Measurements from ENCODE around the gene MAD1L1.
"Not testable (repeated sequence)": the region's sequence is repeated elsewhere in the genome, so short reads cannot be mapped to it uniquely, and the experiment has no call there.

MAD1L1 gene

DNA sequence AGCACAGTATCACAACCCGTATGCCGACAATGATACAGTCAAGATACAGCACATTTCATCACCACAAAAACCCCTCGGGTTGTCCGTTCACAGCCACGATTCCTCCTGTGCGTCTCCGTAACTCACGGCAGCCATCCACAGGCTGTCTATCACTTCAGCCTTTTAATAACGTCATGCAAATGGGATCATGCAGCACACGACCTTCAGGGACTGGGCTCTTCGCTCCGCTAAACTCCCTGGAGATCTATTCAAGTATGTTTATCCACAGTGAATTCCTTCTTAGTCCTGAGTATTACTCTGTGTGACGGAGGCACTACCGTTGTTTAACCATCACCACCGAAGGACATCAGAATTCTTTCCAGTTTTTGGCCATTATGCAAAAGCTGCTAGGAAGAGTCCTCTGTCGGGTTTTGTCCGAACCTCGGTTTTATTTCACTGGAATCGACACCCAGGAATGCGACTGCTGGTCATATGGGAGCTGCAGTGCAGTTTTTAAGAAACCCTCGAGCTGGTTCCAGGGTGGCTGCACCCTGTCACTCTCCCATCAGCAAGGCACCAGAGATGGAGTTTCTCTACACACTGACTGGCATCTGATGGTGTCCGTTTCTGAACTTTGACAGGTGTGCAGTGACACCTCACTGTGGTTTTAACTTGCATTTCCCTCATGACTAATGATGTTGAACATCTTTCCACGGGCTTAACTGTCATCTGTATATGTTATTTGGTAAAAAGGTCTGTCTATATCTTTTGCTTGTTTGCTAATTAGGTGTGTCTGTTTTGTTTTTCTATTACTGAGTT is 193.6 kb downstream of the MAD1L1 start:
- no peak for DNase-seq

DNA sequence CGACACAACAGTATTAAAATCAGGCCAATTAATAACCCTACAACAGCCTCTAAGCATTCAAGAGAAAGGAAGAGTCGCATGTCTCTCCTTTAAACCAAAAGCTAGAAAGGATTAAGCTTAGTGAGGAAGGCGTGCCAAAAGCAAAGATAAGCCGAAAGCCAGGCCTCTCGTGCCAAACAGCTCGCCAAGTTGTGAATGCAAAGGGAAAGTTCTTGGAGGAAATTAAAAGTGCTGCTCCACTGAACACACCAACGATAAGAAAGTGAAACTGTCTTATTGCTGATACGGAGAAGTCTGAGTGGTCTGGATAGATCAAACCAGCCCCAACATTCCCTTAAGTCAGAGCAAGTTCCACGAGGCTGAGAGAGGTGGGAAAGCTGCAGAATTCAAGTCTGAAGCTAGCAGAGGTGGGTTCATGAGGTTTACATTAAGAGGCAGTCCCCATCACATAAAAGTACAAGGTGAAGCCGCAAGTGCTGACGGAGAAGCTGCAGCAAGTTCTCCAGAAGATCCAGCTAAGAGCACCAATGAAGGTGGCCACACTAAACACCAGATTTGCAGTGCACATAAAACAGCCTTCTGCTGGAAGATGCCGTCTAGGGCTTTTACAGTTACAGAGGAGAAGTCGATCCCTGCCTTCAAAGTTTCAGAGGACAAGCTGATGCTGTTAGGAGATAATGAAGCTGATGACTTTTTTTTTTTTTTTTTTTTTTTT is 194.8 kb downstream of the MAD1L1 start:
- no peak for DNase-seq

DNA sequence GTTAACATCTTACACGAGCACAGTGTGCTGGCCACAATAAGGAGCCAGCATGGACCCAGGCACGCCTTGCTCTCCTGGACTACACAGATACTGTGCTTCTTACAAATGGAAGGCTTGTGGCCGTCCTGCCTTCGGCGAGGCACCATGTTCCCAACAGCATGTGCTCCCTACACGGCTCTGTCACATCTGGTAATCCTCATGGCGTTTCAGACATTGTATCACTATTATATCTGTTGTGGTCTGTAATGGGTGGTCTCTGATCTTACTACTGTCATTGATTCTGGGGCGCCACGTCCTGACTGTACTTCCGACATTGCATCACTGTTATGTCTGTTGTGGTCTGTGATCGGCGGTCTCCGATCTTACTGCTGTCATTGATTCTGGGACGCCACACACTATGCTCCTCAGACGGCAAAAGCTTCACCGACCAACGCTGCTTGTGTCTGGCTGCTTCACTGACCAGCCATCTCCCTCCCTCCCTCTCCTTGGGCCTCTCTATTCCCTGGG is 195.4 kb downstream of the MAD1L1 start:
- DNase-seq = no peak

DNA sequence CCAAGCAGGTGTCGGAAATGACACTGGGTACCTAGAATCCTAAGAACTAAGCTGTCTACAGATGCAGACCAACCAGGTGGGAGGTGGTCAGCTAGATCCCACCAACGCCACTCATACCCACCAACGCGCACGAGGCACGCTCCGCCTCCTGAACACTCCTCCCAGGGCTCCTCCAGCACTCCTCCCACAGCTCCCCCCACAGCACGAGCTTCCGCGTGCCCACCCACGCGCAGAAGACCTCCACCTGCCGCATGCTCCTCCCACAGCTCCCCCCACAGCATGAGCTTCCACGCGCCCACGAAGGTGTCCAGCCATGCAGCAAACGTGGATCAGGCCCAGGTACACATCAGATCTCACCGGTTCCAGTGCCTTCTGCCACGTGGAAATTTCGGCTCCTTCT is 196.0 kb downstream of the MAD1L1 start:
- no peak for DNase-seq

DNA sequence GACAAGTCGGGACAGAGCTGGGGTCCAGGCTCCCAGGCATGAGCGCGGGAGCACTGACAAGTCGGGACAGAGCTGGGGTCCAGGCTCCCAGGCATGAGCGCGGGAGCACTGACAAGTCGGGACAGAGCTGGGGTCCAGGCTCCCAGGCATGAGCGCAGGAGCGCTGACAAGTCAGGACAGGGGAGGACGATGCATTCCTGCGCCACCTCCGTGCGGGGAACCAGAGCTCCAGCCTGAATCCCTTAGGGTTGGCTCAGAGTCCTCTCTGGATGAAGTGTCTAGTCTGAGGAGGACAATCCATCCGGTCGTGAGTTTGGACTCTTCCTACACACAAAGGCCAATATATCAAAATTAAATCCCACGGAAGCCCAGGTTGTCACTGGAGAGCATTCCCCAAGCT is 196.5 kb downstream of the MAD1L1 start:
- not testable (repeated sequence) for DNase-seq

DNA sequence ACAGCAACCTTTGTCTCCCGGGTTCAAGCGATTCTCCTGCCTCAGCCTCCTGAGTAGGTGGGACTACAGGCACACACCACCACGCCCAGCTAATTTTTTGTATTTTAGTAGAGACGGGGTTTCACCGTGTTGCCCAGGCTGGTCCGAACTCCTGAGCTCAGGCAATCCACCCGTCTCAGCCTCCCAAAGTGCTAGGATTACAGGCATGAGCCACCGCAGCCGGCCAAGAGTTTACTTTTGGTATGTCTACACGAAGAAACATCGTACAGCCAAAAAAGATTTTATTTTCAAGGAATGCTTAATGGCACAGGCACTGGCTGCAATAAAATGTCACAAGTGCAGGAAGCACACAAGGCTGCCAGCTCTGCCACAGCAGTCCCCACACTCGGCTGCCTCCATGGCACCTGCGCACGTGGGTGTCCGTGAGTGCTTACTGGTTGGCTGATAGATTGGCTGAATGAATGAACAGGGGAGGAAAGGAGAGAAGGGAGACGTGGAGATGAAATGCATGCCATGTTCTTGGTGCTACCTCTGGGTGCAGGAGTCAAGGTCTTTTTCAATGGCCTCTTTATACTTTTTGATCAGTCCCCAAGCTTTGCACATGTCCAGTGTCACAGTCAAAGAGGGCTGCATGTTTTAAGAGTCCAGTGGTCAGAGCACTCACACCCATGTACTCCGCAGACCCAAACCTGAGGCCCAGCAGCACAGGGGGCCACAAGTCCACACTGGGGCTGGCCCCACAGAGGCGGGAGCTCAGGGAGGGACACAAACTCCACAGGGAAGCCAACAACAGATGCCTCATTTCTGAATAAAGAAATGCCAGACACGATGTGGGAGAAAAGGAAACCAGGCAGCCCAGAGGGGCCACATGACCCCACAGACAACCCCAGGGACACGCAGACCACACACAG is 198.2 kb downstream of the MAD1L1 start:
- DNase-seq = no peak

DNA sequence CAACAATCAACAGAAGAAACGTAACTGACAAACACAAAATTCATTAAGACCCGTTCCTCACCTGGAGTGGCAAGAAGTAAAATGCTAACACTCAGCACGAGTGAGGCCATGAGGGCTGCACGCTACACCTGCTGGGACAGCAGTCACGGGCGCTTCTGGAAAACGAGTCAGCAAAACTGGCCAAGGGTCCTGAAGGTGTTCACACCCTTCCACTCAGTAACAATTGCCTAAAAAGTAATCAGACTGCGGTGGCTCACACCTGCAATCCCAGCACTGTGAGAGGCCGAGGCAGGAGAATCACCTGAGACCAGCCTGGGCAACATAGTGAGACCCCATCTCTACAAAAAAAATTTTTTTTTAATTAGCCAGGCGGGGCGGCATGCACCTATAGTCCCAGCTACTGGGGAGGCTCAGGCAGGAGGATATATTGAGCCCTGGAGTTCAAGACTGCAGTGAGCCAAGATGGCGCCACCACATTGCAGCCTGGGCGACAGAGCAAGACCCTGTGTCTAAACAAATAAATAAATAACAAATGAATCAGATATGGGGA is 199.1 kb downstream of the MAD1L1 start:
- DNase-seq = no peak

DNA sequence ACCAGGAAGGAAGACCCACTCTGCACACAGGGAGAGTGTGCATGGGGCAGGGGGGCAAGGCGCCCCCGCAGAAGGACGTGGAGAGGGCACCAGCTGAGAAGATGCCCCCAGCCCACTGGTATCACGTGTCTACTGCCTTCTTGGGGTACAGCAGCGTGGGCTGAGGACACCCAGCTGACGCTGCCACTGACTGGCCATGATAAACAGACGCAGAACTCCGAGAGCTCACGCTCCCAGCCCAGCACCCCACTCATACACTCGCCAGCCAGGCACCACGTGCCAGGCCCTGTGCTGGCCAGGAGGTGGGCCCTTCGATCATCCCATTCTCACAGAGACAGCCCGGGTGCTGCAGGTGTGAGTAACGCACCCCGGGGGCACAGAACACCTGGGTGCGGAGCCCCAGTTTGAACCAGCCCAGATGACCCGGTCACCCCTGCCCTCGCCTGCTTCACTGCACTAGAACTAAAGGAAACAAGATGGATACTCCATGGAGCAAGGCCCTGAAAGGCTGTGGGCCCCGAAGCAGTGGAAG is 199.8 kb downstream of the MAD1L1 start:
- no peak for DNase-seq

DNA sequence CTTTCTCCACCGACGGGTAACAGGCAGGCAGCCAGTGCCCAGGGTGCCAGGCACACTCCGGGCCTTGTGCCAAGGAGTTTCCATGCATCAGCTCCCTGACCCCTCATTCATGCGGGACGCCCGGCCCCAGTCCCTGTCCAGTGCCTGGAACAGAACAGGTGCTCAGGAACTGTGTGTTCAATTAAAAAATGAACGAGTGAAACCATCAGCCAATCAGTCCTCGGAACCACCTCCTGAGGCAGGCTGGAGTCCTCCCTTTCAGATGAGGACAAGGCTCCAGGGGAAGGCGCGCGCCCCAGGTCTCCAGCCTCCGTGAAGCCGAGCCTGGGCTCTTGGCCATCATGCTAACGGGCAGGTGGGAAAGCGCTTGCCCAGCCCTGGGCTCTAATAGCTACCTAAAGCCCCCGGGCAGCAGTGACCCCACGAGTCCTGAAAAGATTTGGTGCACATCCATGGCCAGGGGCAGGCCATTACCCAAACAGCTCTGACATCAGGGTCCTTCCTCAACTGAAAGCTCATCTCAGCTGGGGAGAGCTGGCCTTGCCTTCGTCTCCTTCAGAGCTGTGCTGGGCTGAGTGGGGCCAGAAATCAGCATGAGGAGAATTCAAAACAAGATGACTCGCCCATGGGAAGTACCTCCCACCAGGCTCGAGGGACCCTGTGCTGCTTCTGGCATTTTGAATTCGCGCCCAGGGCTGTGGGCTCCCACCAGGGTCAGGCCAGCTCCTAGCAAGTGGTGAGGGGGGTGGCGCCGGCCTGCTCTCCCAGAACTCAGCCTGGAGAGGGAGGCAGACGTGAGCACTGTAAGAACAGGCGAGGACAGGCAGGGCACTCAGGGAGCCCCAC is 200.5 kb downstream of the MAD1L1 start:
- DNase-seq = no peak

DNA sequence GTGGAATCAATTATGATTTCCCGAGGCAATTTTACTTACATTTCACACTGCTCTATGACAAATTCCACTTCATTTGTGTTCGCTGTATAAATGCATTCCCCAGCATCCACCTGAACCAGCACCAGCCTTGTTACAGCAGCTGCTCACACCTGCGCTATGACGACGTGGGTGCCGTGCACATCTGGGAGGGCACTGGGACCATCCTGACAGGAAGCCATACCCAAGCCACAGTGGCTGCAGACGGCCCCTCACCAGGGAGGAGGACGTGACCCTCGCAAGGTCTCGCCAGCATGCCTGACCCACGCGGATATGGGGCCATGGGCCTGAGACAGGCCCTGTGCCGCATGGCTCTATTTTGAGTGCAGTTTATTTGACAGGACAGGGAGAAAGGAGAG is 201.3 kb downstream of the MAD1L1 start:
- no peak for DNase-seq

DNA sequence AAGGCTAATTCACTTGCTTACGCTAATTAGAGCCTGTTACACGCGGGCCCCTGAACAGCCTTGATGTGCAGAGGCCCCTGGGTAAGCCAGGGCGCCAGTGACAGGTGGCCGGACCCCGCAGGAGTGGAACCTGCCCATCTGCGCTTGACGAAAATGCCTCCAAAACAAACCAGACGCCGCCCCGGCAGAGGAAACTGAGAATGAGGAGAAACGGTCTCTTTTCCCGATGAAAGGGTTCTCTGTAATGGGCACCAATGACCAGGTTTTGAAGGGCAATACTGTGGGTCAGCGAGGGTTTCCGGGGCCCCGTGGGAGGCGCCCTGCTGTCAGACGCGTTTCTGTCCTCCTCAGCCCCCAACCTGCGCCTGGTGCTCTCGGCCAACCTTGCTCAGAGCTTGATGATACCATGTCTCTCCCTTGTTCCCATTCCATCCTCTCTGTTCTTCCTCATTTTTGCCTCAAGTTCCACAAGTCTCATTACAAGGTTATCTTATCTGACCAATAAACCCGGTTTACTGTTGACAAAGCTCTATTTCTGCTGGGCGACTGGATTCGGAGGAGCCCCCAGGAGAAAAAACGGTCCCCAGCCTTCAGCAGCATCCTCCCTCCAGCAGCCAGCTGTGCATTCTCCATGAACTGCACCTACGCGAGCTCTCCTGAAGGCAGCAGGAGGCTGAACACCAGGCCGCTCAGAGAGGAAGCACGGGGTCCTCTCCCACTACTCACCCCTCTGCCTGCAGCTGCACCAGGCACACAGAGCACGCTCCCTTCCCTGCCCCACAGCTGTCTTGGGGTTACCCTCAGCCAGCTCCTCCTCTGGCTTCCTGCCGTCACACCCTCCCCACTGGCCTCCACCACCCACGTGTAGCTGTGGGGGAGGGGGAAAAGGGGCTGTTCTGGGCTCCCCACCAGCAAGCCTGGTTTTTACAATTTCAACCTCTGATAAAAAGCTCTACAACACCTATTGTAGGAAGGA is 202.0 kb downstream of the MAD1L1 start:
- DNase-seq = no peak

DNA sequence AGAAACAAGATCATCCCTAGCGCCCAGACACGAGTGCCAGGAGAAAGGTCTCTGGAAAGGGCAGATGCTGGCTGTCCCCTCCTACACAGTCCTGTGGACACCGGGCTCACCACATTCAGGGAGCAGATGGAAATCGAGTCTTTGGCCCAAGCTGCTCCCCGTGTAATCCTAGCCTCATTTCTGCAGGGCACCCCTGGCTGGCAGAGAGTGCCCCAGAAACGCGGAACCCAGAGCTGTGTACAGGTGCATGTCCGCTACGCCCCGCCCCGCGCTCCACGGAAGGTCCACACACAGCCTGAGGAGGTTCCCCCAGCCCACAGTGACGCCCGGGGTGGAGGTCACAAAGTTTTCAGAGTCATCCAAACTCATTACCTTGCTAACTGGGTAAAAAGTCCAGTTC is 202.8 kb downstream of the MAD1L1 start:
- DNase-seq = no peak

DNA sequence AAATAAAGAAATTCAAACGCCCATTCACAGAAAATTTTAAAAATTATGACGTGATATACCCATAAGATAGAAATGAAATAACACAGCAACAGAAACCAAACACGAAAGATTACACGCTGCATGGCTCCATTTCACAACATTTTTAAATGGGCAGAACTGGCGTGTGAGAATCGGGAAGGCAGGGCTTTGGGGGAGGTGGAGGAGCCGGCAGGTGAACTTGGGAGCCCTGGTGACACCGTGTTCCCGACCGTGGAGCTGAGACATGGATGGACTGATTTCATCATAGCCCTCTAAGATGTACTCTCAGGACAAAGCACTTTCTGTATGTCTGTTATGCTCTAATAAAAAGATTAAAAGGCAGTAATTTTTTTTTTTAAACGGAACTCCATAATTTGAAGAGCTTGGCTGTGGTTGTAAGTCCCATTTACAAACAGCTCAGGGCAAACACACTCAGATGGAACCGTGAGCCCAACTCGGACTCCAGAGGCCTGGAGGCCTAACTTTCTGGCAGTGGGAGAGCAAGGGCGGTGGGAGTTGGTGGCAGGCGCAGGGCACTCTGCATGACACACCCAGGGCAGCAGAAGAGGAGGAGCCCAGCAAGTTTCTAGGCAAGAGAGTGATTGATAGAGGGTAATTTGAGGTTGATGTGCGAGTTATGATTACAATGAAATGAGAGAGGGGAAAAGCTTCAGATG is 203.4 kb downstream of the MAD1L1 start:
- DNase-seq = no peak

DNA sequence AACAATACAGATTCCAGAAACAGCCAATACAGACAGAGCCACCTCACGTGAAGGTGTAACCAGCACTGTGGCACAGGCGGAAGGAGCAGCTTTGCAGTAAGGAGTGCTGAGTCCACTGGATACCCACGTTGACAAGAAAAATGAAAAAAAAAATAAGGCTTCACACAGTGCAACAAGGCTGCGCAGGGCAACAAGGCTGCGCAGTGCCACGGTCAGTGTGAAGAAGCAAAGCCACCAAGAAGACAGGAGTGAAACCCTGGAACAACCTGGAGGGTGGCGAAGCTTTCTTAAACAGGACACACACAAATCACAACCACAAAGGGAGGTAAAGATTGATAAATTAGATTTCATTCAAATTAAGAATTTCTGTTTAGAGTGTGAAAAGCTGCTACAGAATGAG is 204.0 kb downstream of the MAD1L1 start:
- no peak for DNase-seq

DNA sequence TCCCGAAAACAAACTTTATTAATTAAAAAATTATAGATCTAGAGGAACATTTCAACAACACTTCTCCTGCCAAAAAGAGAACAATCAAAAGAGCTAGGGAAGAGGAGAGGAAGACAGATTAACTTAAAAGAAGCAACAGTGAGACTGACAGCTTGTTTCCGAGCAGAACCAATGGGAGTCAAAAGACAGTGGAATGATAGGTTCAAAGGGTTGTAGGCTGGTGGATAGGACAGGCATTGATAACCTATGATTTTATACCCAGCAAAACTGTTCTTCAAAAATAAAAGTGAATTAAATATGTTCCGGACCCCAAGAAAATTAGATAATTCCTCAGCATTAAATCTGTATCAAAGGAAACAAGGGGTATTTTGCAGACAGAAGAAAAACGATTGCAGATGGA is 207.6 kb downstream of the MAD1L1 start:
- DNase-seq = no peak

DNA sequence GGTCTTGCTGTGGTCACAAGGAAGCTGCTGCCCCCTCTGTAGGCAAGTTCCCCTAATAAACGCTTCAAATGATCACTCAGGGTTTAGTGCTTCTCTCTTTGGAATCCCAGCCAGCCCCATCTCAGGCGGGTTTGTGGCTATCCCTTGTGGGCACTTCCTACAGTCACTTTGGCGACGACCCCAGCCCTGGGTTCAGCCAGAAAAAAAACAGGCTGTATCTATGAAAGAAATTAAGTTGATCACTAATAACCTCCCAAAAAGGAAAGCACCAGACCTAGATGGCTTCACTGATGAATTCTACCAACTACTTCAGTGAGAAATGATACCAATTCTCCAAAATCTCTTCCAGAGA is 208.2 kb downstream of the MAD1L1 start:
- no peak for DNase-seq

DNA sequence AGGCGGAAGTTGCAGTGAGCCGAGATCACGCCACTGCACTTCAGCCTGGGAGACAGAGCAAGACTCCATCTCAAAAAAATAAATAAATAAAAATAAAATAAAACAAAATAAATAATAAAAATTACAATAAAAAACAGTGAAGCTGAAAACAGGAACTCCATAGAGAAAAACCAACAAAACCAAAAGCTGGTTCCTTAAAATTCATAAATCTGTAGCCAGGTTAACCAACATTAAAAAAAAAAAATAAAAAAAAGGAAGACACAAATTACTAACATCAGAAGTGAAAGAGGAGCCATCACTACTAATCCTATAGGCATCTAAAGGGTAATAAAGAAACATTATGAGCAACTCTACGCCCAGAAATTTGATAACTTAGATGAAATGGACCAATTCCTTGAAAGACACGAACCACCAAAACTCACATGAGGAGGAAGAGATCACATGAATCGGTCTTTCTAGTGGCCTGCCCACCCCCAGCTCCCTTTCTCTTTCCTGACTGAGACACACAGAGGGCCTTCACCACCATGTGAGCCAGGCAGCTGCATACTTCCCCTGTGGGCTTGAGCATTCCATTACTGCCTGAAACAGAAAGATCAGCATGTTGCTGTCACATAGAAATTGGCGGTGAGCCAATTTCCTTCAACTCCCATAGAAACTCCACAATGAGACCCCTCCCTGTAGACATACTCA is 208.7 kb downstream of the MAD1L1 start:
- DNase-seq = no peak

DNA sequence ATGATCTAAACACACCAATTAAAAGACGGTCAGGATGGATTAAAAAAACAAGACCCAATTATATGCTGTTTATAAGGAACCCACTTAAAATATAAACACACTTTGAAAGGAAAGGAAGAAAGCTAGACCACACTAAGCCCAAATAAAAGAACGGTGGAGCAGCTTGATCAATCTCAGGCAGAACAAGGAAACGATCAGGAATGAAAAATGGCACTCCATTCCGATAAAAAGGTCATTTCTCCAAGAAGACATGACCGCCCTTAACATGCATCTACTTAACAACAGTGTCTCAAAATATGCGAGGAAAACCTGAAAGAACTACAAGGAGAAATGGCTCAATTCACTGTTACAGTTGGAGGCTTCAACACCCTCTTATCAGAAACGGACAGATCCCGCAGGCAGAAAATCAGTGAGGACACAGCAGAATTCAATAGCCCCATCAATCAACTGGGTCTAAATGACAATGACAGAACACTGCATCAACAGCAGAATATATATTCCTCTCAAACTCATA is 210.0 kb downstream of the MAD1L1 start:
- DNase-seq = no peak

DNA sequence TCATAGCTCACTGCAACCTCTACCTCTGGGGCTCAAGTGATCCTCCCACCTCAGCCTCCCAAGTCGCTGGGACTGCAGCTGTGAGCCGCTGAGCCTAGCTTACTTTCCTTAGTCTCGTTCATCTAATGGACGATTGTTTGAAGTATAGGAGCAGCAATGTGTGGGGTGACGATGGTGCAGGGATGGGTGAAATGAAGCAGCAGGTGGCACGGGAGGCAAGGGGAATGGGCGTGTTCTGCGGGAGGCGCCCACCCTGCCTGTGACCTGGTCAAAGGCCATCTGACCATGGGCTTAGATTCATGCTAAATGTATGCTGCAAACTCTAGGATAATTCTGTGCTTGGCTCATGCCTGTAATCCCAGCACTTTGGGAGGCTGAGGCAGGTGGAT is 210.7 kb downstream of the MAD1L1 start:
- DNase-seq = no peak

Data from NCI-H1436 (cell line).